ENCODE measurements around the gene PATJ.

PATJ gene

DNA sequence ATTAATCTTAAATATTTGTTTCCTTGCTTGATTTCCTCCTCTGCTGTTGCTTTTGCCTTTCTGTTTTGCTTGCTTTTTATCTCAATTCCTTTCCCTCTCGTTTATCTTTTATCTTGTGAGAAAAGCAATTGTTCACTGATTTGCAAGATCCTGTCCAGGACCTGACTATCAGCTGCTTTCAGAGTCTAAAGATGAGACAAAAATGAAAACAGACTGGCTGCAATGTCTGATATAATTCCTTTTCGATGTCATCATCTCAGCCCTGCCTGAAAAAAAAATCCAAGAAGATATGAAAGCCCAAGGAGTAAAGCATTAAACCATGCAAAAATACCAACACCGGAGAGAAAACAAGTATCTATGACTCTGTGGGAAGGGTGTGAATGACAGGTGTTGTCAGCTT lies 225.5 kb downstream of the PATJ start:
- no peak overlapping the region for H3K4me3 ChIP-seq (ENCODE audit: low read depth, low read length)
- DNase-seq (ENCODE audit: low read depth): no peak
- TF ChIP-seq, protein P1, sequence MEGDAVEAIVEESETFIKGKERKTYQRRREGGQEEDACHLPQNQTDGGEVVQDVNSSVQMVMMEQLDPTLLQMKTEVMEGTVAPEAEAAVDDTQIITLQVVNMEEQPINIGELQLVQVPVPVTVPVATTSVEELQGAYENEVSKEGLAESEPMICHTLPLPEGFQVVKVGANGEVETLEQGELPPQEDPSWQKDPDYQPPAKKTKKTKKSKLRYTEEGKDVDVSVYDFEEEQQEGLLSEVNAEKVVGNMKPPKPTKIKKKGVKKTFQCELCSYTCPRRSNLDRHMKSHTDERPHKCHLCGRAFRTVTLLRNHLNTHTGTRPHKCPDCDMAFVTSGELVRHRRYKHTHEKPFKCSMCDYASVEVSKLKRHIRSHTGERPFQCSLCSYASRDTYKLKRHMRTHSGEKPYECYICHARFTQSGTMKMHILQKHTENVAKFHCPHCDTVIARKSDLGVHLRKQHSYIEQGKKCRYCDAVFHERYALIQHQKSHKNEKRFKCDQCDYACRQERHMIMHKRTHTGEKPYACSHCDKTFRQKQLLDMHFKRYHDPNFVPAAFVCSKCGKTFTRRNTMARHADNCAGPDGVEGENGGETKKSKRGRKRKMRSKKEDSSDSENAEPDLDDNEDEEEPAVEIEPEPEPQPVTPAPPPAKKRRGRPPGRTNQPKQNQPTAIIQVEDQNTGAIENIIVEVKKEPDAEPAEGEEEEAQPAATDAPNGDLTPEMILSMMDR (IDR thresholded peaks at IDR 0.05; ENCODE audit: low read depth, low read length, missing control alignments): no peak

DNA sequence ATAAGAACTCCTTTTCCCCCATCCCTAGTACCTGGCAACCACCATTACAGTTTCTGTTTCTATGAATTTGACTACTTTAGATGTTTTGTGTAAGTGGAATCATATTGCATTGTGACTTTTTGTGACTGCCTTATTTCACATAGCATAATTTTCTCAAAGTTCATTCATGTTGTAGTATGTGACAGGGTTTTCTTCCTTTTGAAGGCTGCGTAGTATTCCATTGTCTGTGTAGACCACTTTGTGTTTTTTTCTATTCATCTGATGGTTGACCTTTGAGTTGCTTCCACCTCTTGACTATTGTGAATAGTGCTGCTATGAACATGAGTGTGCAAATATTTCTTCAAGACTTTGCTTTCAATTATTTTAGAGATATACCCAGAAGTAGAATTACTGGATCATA lies 226.6 kb downstream of the PATJ start:
- DNase-seq (ENCODE audit: low read depth): no peak
- no peak overlapping the region for H3K4me3 ChIP-seq (ENCODE audit: low read depth, low read length)
- TF ChIP-seq, protein P1 (IDR thresholded peaks at IDR 0.05; ENCODE audit: low read depth, low read length, missing control alignments): no peak

DNA sequence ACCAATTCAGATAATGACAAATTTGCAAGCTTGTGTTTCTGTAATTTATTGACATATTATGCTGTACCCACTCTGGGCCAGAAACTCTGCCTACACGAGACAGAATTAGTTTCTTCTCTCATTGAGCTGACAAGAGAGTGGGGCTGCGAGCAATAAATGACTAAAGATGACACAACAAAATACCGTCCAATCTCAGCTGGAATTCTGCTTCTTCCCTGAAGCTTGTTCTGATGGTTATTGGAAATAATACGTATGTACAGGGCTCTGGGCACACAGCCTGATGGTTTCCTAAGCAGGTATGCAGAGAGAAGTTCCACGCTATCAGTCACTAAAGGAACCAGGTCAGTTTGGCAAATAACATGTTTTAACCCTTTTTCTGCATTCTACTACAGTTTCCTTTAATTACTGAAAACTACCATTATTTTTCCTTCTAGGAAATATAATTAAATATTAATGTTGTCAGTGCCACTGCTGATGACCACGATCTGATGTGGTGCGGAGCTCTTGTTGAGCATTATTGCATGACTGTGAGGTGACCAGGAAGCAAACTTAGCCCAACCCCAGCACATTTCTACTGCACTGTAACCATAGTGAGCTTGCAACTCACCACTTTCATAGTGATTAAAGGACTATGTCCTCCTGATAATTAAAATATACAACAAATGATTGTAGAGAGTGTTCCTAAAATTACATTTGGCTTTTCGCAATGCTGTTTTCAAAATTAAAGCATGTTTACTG lies 231.0 kb downstream of the PATJ start:
- TF ChIP-seq, protein P1 (IDR thresholded peaks at IDR 0.05; ENCODE audit: low read depth, low read length, missing control alignments): no peak
- no peak for DNase-seq (ENCODE audit: low read depth)
- no peak overlapping the region for H3K4me3 ChIP-seq (ENCODE audit: low read depth, low read length)

DNA sequence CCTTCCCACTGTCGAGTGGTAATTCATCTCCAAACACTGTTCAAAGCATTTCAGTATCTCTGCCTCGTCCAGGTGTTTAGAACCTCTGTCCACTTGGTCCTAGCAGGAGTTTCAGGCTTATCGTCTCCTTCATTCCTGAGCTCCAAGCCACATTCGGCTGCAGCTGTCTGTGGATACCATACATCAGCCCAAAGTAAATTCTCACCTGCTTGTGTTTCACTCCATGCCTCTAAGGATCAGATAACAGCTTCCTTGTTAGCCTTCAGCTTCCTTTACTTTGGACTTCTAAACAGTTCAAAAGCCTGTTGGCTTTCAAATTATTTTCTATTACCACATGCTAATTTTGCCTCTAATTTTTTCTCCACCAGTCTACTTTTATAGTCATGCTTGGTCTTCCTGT lies 233.4 kb downstream of the PATJ start:
- no peak overlapping the region for H3K4me3 ChIP-seq (ENCODE audit: low read depth, low read length)
- TF ChIP-seq, protein P1 (IDR thresholded peaks at IDR 0.05; ENCODE audit: low read depth, low read length, missing control alignments): no peak
- no peak for DNase-seq (ENCODE audit: low read depth)

DNA sequence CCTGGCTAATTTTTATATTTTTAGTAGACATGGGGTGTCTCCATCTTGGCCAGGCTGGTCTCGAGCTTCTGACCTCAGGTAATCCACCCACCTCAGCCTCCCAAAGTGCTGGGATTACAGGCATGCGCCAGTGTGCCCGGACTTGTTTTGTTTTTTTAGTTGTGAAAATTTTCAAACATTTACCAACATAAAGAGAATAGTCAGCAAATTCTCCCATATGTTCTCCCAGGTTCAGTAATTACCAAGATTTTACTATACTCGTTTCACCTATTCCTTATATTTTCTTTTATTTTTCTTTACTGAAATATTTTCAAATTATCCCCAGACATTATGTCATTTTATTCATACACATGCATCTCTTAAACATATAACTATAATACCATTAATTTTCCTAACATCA lies 234.3 kb downstream of the PATJ start:
- H3K4me3 ChIP-seq (ENCODE audit: low read depth, low read length): no peak overlapping the region
- TF ChIP-seq, protein P1 (IDR thresholded peaks at IDR 0.05; ENCODE audit: low read depth, low read length, missing control alignments): no peak
- no peak for DNase-seq (ENCODE audit: low read depth)

DNA sequence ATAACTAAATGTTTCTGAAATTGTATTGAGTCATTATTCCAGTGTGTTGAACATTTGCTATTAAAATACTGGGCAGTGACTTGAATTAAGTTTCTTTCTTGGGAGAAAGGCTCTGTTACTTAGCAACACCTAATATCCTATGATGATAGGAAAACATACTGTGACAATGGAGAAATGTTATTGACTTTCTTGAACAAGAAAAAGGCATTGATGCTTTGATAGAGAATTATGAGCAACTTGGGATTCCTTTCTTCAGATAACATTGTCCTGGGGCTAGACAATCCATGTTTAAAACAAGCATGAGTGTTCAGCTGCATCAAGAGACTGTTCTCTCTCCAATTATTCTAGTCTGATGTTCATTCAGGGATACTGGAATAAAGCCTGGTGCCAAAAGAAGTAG lies 236.5 kb downstream of the PATJ start:
- DNase-seq (ENCODE audit: low read depth): no peak
- TF ChIP-seq, protein P1 (IDR thresholded peaks at IDR 0.05; ENCODE audit: low read depth, low read length, missing control alignments): no peak
- H3K4me3 ChIP-seq (ENCODE audit: low read depth, low read length): no peak overlapping the region

DNA sequence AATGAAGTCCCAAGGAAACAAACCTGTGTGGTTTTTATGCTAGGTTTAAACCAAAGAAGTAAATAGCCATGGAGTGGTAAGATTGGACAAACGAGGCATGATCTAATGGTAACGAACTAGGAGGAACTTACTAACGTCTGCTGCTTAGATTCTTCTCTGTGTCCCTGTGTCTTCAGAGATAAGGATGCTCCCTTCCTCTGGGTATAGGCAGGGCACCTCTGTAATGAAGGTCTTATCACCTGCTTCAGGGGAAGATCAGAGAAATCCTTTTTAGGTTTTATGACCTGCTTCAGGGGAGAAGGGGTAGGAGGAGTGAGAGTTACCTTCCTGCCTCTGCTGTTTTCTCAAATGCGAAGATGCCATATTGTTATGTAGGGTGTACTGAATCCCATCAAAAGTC lies 237.4 kb downstream of the PATJ start:
- H3K4me3 ChIP-seq (ENCODE audit: low read depth, low read length): no peak overlapping the region
- TF ChIP-seq, protein P1 (IDR thresholded peaks at IDR 0.05; ENCODE audit: low read depth, low read length, missing control alignments): no peak
- DNase-seq (ENCODE audit: low read depth): no peak
